Kidney epithelial cell (primary cell): ENCODE measurements around the gene MLF2. TPM values are rescaled to one million over a fixed set of nuclear protein-coding genes. Genes with fewer than 3 reads are reported as not detected.
A peak's percentile ranks its signal among the peaks of the same experiment; 100 is the strongest.

ENCODE experiments used
- DNase-seq: peaks from one replicate; pipeline ENCODE4 v3.0.0-alpha.2; 2010; ENCODE audit warnings: low read depth
- H3K27me3 ChIP-seq: 2 replicates; pipeline ENCODE4 v1.6.0; 2011; ENCODE audit warnings: low read length; ENCODE audit not compliant: control insufficient read depth, insufficient read depth
- H3K36me3 ChIP-seq: 2 replicates; pipeline ENCODE4 v1.5.1; 2011; ENCODE audit warnings: low read length; ENCODE audit not compliant: control insufficient read depth, insufficient read depth
- H3K4me3 ChIP-seq: 2 replicates; pipeline ENCODE4 v1.5.1; 2011; ENCODE audit warnings: low read depth, mild to moderate bottlenecking, control low read depth, low read length
- CTCF ChIP-seq: IDR thresholded peaks from 2 replicates; pipeline ENCODE4 v1.5.1; 2011; ENCODE audit warnings: mild to moderate bottlenecking, moderate library complexity, low read length, control low read depth, inconsistent platforms; ENCODE audit not compliant: insufficient read depth, poor library complexity, severe bottlenecking
- total RNA-seq: library from RNA; depleted of rRNA; stranded (reverse); fragments of >200 nt; gene quantifications from 2 replicates; pipeline ENCODE4 v1.2.3, GENCODE V29; 2015

Gene MLF2
- total RNA-seq, 1 donor from 2014 or later, result 190 TPM

- DNase-seq, result no peak
- H3K36me3 ChIP-seq, result no peaks in the 10 kb centered on the region
- no peak for TF ChIP-seq CTCF
Measured at GRCh38 chr12:6779708-6780432, 26.9 kb upstream of the MLF2 start.

GRCh38 chr12:6778574-6779550 is 25.9 kb upstream of the MLF2 start:
- no peaks in the 10 kb centered on the region for H3K36me3 ChIP-seq
- H3K4me3 ChIP-seq, result peak overlapping the region; percentile 19
- TF ChIP-seq CTCF, result peak; percentile 92
- DNase-seq, result peak; percentile 61
- H3K27me3 ChIP-seq, result peaks cover 12% of the 10 kb centered on the region

More at GRCh38 chr12:6779708-6780432, 26.9 kb upstream of the MLF2 start:
- H3K27me3 ChIP-seq, result peaks cover 5% of the 10 kb centered on the region
- no peak overlapping the region for H3K4me3 ChIP-seq

- no peak overlapping the region for H3K4me3 ChIP-seq
- DNase-seq, result no peak
- TF ChIP-seq CTCF, result no peak
- H3K27me3 ChIP-seq, result peaks cover 17% of the 10 kb centered on the region
- no peaks in the 10 kb centered on the region for H3K36me3 ChIP-seq
Measured at GRCh38 chr12:6778217-6778573, 25.3 kb upstream of the MLF2 start.

- no peak for DNase-seq
- Histone ChIP-seq H3K27me3 (peaks cover 24% of the 10 kb centered on the region), H3K36me3 (no peaks in the 10 kb centered on the region), H3K4me3 (no peak overlapping the region)
- TF ChIP-seq CTCF, result no peak
Measured at GRCh38 chr12:6777386-6777785, 24.4 kb upstream of the MLF2 start.

- no peak for DNase-seq
- Histone ChIP-seq H3K4me3 (no peak overlapping the region), H3K27me3 (peaks cover 25% of the 10 kb centered on the region), H3K36me3 (no peaks in the 10 kb centered on the region)
- no peak for TF ChIP-seq CTCF
Measured at GRCh38 chr12:6775185-6776174, 22.5 kb upstream of the MLF2 start.
